HG03342 (cell line): ENCODE results near the gene ADCK1.
"Not testable (repeated sequence)": the region's sequence is repeated elsewhere in the genome, so short reads cannot be mapped to it uniquely, and the experiment has no call there.

Experiments used
- ATAC-seq: cut with Tn5 transposase; IDR thresholded peaks from one replicate; pipeline ENCODE4 v1.9.1; 2021; ENCODE audit warnings: mild to moderate bottlenecking, moderate library complexity; ENCODE audit not compliant: unreplicated experiment

ADCK1 gene, protein sequence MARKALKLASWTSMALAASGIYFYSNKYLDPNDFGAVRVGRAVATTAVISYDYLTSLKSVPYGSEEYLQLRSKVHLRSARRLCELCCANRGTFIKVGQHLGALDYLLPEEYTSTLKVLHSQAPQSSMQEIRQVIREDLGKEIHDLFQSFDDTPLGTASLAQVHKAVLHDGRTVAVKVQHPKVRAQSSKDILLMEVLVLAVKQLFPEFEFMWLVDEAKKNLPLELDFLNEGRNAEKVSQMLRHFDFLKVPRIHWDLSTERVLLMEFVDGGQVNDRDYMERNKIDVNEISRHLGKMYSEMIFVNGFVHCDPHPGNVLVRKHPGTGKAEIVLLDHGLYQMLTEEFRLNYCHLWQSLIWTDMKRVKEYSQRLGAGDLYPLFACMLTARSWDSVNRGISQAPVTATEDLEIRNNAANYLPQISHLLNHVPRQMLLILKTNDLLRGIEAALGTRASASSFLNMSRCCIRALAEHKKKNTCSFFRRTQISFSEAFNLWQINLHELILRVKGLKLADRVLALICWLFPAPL

DNA sequence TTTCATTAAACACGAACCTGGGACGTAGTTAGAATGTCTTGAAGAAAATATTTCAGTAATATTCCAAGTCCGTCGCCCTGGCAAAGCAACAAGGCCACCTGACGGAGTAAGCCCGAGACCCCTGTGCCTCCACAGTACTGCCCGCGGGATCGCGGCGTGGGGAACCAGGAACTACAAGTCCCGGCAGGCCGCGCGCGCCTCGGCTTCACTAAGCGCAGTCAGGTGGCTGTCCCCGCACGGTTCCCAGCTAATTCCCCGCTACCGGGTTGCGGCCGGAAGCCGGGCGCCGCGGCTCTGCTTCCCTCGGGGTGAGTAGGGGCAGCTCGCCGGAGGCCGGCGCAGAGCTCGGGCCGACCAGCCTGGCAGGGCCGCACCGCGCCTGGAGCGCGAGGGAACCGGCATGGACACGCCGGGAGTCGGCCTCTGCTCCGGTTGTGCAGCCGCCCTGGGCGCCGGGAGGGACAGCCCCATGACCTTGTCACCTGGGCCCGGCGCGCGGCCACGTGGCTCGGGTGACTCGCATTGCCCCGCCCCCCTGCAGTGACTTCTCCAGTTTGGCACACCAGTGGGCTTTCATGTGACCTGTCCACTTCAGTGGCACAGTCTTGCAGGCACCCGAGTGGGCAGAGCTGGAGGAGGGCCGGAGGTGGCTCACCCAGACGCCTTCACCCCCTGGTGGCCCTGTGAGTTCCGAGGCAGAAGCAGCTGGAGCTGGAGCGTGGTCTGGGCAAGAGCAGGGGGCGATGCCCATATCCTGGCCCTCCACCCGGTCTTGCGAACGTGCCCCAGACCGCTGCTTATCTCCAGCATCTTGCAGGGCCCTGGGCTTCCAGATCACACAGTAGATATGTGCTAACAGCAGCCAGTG is at the start of gene ADCK1:
Gene ADCK1 (plus strand): TSS at position 247 of the 868 bp plus-strand sequence. CDS start 18,870 bp downstream, outside the sequence.
- peak; percentile 91 for ATAC-seq

DNA sequence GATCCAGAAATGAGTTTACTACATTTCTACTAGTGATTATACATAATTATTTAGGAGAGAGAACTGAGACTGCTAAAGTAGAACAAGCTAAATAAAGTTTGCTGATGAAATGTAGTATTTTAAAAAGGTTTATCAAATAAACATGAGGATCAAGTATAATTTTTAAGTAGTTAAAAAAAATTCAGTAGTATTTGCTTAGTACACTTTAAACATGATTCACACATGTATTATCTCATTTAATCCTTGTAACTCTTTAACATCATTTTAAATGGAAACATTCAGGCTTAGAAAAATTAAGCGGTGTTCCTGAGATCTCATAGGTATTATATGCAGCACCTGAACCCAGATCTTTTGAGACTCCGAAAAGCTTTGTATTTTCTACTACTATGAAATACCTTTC is 47.6 kb upstream of the ADCK1 start:
- ATAC-seq, result no peak

DNA sequence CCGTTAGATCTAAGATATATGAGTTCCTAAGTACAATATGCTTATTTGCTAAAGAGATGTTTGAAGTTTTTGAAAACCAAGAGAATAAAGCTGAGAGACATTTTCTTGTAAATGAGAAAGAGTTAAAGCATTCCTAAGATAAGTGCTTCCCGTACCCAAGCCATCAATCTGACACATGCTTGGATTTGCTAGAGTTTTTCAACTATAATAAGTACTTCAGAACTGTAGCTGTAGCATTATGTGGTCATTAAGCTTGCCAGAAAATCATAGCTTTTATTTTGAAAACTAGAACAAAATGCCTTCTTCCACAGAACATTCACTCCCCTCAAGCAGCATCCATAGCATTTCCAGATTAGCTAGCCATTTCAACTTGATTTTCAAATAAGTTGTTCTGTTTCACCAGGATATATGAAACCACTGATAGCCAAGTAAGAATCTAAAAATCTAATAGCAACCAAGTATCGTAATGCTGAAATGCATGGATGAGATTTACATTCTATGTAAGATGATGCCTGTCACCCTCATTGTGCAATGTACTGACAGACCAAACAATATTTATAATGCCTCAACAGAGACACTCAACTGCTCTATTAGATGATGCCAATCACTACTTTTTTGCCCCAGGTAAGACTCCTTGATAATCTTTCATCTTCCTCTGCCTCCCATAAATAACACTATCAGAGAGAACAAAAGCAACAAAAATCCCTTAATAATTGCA is 47.0 kb upstream of the ADCK1 start:
- ATAC-seq, result no peak

DNA sequence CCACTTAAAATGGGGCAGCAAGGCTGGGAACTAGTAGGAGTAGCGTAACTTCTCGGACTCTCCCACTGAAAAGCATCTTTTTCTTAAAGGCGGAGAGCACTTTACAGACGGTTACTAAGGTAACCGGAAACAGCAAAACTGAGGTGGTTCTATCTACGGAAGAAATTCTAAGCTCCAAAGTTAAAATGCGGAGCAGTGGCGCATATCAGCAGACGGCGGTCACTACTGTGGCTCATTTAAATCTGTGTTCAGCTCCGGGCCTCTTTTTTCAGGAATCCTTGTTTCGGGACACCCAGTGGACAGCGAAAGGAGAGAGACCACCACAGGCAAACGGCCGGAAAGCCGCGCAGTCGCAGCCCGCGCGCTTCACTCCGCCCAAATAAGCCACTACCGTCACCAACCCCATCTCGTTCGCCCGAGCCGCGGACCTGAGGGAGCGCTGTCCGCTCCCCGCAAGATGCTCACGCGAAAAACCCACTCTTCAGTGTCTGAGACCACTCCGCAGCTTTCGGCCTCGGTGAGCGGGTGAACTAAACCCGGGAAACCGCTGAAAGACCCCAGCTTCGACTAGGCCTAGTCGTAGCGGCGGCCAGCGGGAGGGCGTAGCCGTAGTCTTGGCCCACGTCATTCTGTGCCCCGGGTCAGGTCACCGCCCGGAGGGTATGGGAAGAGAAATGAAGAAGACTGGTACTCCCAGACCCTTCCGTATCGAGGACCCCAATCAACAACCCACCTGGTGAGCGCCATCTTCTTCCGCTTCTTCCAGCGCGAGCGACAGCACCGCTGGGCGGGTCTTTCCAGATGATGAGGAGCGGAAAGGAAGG is 39.3 kb upstream of the ADCK1 start, which contains the start of gene SNW1:
Gene SNW1 (minus strand): TSS at position 776 of the 824 bp plus-strand sequence. CDS start 29 bp downstream, at position 747.
- peak; percentile 88 for ATAC-seq

DNA sequence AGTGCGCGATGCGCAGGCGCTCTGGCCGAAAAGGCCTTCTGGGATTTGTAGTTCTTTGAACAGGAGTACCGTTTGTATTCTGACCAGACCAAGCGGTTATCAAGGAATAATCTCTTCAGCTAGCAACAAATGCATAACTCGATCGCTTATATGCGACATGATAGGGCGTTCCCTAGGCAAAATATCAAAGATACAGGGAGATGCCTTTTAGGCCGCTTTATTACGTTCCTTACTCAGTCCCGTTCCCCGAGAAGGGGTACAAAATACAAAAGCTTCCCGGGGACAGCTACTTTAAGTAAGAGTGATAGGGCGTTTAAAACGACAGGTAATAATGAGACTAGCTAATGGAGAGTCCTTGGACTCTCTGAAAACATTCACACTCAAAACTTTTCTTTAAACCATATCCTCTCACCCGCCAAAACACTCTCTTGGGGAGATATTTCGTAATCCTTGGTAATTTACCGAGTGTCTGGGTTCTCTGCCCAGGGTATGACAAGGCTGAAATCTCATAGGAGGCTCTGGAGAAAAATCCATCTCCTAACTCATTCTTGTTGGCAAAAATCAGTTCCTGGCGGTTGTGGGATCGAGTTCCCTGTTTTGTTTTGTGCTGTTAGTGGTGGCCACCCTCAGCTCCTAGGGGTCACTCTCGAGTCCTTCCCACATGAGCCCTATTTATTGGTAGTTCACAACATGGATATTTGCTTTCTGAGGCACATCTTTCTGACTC is 38.5 kb upstream of the ADCK1 start:
- peak; percentile 19 for ATAC-seq

DNA sequence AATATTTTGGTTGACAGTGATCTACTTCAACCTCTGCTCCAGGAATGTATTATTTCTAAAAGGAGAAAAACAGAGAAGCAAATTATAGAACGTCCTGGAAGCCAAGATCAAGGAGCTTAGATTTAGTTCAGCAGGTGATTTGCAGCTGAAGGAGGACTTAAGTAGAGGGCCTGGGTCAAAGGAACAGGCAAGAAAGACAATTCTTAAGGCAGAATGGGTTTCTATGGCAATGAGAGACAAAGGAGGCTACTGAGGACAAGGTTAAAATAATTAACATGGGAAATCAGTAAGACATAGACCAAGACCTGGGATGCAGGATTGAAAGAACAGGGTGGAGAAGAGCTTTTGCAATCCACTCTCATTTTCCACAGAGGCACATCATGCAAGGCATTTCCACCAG is 36.6 kb upstream of the ADCK1 start:
- no peak for ATAC-seq

DNA sequence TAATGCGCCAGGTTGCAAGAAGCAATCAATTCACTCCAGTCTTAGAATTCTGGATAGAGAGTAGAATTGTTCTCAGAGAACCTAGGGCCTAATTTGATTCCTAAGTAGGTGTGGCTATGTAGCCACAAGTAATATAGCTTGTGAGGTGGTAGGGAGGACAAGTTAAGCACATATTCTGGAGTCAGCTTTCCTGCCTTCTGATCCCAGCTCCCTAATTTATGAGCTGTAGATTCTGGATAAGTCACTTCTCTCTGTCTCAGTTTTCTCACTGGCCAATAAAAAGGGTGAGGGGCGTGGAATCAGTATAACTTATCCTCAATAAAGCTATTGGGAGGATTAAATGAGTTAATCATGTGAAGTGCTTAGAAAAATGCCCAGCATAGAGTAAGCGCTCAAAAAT is 35.9 kb upstream of the ADCK1 start:
- no peak for ATAC-seq

DNA sequence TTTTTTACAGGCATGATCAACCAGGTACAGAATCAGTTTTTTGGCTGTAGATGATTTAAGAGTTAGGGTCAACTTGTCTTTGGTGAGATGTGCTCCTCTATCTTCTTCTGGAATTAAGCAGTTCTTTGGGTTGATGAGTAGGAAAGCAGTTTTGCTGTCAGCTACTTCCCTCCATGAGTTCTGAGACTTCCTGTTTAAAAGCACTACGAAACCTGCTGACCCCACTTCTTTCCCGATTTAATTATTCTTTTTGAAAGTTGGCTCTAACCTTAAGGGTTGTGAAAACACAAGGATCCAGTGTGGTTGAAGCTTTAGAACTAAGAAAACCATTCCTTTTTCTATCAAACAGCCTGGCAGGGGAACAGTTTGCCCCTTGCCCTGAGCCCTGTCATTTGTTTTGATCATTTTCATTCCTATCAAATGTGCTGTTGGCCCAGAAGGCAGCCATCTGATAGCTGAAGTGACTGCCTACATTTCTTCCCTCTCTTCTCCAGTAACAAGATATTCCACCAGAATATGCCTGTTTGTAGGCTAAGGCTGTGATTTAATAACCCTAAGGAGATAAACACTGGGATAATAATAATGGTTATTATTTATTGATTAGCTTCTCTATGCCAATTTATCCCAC is 31.4 kb upstream of the ADCK1 start:
- not testable (repeated sequence) for ATAC-seq

DNA sequence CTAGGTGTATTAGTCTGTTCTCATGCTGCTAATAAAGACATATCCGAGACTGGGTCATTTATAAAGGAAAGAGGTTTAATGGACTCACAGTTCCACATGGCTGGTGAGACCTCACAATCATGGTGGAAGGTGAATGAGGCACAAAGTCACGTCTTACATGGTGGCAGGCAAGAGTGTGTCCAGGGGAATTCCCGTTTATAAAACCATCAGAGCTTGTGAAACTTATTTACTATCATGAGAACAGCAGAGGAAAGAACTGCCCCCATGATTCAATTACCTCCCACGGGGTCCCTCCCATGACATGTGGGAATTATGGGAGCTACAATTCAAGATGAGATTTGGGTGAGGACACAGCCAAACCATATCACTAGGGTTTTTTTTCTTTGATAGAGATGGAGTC is 25.9 kb upstream of the ADCK1 start:
- ATAC-seq, result not testable (repeated sequence)

DNA sequence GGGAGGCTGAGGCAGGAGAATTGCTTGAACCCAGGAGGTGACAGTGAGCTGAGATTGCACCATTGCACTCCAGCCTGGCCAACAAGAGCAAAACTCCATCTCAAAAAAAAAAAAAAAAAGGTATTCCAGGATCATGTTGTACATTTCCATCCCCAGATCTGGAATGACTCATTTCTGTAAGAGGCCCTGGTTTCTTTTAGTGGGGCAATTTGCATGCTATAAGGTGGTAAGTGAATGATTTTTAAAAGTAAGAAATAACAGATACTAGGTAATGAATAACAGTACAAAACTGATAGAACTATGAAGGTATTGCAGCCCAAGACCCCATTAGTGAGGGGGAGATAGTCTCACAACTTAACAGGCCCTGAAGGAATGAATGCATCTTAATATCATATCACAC is 17.7 kb upstream of the ADCK1 start:
- no peak for ATAC-seq

DNA sequence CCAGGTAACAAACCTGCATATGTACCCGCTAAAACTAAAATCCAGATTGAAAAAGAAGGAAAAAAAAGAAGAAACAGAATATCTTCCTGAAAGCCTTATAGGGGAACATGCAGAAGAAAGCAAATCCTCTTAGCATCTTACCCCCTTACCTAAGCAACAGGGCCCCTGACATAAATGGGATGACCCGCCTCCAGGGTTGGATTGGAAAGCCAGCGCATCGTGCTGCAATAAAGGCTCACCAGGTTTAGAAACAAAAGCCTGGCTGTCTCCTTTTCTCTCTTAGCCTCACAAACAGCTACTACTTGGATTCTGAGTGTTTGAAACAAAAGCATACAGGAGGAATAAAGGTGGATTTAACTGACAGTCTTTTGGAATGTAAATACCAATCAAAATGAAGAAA is 13.8 kb upstream of the ADCK1 start:
- ATAC-seq, result no peak

DNA sequence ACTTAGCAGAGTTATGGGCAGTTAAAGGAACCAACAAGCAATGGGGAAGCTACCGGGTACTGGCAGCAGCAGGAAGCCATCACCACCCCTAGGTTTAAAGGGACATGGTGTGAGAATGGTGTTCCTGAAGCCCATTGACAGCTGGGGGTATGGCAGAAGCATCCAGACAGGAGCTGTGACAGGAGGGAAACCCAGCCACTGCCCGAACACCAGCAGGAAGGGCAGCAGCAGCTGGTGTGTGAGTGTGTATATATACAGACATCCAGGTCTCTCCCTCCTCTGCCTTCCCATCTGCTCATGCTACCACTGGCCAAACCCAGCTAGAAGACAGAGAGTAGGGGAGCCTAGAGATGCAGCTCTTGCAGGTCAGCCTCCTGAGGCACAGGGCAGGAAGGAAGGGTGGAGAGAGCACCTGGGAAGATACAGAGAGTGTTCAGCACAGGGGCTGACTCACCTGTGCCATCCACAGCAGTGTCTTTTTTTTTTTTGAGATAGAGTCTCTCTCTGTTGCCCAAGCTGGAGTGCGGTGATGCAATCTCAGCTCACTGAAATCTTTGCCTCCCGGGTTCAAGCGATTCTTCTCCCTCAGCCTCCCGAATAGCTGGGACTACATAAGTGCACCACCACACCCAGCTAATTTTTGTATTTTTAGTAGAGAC is 9.2 kb upstream of the ADCK1 start:
- no peak for ATAC-seq

DNA sequence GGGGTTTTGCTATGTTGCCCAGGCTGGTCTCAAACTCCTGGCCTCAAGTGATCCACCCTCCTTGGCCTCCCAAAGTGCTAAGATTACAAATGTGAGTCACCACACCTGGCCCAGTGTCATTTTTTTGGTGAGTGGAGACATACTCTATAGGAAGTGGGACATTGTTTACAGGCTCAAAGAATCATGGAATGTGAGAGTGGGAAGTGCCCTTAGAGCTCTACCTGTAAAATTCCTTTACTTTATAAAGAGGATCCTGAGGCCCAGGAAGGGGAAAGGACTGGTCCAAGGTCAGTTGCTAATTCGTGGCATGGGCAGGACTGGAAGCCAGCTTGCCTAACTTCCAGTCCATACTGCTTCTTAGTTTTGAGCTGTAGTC is 8.7 kb upstream of the ADCK1 start:
- no peak for ATAC-seq

DNA sequence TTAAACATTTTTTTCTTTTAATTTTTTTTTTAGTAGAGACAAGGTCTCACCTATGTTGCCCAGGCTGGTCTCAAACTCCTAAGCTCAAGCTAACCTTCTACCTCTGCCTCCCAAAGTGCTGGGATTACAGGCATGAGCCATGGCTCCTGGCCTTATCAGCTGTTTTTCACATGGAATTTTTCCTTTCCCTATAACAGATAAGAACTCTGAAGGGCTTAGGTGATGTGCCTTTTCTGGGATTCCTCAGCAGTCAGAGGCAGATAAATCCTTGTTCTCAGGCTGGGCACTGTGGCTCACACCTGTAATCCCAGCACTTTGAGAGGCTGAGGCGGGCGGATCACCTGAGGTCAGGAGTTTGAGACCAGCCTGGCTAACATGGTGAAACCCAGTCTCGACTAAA is 6.7 kb upstream of the ADCK1 start:
- not testable (repeated sequence) for ATAC-seq

DNA sequence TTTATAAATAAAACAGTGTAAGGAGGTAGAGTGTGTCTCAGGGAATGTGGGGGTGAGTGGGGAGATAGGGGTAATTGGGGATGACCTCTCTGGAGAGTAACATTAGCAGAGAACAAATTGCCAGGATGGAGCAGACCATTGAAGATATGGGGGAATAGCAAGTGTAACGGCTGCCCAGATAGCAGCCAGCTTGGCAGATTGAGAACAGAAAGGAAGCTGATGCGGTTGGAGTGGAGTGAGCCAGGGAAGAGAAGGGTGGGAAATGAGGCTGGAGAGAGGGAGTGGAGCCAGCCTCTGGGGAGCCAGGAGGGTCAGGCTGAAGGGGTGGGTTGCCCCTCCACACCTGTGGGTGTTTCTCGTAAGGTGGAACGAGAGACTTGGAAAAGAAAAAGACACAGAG is 5.6 kb upstream of the ADCK1 start:
- ATAC-seq, result no peak

DNA sequence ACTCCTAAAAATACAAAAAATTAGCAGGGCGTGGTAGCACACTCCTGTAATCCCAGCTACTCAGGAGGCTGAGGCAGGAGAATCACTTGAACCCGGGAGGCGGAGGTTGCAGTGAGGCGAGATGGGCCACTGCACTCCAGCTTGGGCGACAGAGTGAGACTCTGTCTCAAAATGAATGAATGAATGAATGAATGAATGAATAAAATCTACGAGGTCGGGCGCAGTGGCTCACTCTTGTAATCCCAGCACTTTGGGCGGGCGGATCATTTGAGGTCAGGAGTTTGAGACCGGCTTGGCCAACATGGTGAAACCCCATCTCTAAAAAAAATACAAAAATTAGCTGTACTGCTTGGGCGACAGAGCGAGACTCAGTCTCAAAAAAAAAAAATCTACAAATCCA is 453 bp upstream of the ADCK1 start:
- ATAC-seq, result not testable (repeated sequence)

DNA sequence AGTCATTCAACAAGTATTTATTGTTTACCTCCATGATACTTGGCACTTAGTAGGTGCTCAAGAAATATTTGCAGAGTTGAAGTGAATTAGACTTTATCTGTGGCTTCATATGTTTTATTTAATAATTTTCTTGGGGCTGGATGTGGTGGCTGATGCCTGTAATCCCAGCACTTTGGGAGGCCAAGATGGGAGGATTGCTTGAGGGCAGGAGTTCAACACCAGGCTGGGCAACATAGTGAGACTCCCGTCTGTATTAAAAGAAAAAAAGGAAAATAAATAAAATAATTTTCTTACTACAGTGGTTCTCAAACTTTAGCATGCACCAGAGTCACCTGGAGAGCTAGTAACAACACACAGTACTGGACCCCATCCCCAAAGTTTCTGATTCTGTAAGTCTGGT is 905 bp downstream of the ADCK1 start:
- ATAC-seq, result no peak

DNA sequence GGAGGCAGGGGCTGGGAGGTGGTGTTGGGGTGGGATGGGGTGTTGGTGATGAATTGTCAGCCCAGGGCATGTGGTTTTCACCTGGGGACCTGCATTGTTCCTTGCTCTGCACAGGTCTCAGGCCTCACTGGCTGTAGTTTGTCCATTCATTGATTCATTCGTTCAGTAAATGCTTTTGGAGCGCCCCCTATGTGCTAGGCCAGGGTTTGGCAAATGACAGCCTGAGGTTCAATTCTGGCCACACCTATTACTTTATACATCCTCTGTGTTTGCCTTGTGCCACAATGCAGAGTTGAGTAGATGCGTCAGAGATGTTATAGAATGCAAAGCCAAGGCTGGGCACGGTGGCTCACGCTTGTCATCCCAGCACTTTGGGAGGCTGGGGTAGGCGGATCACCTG is 4.7 kb downstream of the ADCK1 start:
- no peak for ATAC-seq

DNA sequence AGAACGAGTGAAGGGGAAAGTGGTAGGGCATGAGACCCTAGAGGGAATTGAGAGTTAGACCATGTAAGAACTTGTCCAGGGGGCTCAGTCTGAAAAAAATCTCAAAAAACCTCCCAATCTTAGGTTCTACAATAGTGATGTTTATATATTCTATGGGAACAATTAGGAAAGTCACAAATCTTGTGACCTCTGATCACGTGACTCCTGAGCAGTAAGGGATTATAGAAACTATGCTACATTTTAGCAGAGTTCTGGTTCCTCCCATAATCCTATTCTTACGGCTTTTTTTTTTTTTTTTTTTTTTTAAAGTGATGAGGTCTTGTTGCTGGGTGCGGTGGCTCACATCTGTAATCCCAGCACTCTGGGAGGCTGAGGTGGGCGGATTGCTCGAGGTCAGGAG is 5.8 kb downstream of the ADCK1 start:
- ATAC-seq, result no peak
